ENCODE data around the gene GNG4.
"Not testable (repeated sequence)": the region's sequence is repeated elsewhere in the genome, so short reads cannot be mapped to it uniquely, and the experiment has no call there.

GNG4 gene

DNA sequence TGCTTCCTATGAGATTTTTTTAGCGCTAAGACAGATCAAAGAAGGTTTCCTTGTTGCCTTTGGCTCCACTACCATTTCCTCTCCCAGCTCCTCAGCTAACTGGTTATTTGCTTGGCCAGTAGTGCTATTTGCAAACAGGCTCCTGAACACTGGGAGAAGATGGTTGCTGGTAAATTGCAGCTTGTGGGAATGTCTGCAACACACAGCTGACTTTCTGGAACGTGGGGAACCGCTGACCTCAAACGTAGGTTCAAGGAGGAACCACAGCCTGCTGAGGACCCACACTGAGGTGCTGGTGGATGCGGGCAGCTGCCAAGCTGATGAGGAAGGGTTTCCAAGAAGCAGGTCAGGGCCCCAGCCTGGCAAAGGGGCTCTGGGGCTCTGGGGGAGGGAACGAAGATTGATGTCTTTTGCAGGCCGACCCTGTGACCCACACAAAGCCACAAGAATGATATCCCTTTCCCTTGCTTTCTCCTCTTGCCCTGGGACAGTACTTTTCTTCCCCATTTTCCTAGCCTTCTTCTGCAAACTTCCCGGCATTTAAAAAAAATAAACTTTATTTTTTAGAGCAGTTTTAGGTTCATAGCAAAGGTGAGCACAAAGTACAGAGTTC lies 24.8 kb downstream of the GNG4 start:
- no peak for DNase-seq

DNA sequence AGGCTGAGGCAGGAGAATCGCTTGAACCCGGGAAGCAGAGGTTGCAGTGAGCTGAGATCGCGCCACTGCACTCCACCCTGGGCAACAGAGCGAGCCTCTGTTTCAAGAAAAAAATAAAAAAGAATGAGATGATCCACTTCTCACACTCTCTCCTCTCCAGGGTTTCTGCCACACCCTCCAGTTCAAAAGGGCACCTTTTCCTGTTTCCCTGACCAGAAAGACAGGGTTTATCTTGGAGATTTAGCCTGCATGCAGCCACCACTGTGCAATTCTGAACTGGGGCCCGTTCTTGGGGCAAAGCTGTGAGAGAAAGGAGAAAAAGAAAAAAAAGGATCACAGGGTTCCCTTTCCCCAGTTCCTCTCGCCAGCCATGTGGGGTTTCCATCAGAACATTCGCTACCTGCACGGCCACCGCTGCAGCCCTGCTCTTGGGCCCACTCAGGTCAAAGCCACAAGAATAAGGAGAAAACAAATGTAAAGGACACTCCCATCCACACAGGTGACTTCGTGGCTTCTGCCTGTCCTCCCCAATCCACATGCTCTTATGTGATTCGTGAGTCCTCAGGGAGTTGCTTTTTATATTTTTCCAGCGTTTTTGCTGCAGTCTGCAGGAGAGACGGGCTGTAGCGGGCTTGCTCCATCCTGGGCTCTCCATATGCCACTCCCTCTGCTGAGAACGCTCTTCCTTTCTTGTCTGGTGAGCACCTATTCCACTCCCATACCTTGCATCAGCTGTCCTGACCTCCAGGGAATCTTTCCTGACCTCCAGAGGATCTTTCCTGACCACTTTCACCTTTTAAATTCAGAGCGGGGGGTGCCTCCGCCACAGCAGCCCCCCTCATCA lies 26.4 kb downstream of the GNG4 start:
- no peak for DNase-seq

DNA sequence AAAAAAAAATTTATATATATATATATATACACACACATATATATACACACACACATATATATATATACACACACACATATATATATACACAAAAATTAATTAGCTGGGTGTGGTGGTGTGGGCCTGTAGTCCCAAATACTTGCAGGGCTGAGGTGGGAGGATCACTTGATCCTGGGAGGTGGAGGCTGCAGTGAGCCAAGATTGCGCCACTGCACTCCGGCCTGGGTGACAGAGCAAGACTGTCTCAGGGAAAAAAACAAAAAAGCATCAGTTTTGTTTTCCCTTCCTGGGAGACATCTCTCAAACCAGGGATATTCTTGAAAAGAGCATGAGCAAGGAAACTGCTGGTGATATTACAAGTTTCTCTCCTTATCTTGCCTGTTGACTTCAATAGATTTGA lies 30.4 kb downstream of the GNG4 start:
- not testable (repeated sequence) for DNase-seq

DNA sequence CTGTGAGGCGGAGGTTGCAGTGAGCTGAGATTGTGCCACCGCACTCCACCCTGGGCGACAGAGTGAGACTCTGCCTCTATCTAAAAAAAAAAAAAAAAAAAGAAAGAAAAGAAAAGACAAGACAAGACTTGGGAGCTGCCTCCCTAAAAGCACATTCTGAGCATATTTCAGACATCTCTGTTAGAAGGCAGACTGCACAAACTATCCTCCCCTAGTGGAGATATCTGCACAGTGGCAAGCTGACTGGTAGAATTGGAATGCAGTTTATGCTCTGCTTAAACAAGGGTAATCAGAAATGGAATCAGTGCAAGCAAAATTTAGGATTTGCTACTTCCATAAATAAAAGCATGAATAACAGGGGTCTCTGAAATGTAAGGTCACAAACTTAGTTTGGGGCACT lies 31.8 kb downstream of the GNG4 start:
- no peak for DNase-seq

DNA sequence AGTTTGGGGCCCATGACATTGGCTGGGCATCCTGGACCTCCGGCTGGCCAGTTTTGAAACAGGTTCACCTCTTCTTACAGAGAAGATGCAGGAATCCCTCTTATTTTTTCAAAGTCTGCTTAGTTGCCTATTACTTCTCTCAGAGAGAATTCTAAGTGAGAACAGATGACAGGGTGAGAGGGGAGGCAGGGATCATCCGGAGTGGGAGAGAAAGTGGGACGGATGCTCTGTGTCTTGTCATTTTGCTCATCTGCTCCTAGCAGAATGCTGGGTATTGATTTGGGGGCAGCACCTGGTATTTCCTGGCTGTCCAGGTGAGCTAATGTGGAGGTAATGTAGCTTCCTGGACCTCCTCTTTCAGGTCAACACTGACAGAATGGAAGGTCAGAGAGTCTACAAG lies 32.4 kb downstream of the GNG4 start:
- DNase-seq = no peak

DNA sequence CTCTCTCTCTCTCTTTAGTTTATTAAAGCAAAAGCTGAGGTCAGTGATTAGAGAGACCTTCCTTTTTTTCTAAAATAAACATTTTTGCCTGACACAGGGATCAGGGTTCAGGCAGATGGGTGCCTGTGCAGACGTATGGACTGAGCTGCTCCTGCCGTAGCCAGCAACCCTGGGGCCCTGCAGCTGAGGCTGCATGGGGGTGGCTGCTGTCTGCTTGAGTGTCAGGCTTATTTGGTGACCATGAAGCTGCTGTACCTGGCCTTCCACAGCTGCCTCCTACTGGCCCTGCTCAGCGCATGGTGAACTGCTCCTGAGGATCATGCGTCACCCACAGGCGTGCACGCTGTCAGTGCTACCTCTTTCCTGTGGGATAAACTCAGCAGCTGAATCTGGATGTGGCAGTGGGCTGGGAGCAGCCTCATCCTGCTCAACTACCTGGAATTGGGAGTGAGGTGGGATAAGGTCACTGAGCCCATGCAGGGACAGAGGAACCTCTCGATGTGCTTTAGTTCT lies 35.1 kb downstream of the GNG4 start:
- DNase-seq = no peak

DNA sequence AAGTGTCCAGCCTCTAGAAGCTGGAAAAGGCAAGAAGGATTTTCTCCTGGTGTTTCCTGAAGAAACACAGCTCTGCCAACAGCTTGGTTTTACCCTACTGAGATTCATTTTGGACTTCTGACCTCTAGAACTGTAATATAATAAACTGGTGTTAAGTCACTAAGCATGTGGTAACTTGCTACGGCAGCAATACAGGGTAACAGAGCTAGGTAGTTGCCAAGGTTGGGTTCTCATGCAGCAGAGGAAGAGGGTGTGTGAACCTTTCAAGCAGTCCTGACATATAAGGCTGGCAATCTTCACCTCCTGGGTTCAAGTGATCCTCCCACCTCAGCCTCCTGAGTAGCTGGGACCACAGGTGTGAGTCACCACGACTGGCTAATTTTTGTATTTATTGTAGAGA lies 36.0 kb downstream of the GNG4 start:
- DNase-seq = no peak

DNA sequence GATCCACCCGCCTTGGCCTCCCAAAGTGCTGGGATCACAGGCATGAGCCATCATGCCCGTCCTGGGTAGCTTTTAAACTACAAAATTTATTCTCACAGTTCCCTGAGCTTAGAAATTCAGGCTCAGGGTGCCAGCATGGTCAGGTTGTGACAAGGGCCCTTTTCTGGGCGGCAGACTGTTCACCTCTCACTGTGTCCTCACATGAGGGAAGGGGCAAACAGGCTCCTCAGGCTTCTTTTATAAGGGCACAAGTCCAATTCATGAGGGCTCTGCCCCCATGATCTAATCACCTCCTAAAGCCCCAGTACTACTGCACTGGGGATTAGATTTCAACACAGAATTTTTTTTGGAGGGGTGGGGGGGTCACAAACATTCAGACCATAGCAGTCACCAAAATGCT lies 36.8 kb downstream of the GNG4 start:
- DNase-seq = no peak

DNA sequence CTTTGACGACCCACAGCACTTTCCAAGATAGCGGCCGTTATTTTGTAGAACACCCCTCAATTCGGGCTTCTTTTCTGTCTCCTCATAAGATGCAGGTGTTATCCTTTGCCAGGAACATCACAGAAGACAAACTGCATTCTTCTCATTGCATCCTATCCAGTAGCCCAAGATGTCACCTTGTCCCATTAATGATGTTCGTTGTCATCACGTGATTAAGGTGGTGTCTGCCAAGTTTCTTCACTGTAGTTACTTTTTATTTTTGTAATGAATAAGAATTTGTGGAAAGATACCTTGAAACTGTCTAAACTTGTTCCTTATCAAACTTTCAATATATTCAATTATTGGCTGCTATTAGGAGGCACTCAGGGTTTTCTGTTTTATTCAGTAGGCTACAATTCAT lies 39.4 kb downstream of the GNG4 start:
- no peak for DNase-seq

DNA sequence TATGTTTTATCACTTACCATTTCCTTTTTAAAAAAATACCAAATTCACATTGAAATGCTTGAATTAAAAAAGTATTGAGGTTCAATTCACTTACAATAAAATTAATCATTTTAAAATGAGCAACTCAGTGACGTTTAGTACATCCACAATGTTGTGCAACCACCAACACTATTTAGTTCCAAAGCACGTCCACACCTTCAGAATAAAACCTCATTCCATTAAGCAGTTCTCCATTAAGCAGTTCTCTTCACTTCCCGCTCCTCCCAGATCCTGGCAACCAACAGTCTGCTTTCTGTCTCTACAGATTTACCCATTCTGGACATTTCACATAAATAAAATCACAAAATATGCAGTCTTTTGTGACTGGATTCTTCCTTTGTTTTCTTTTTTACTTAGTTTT lies 41.3 kb downstream of the GNG4 start:
- DNase-seq = no peak

DNA sequence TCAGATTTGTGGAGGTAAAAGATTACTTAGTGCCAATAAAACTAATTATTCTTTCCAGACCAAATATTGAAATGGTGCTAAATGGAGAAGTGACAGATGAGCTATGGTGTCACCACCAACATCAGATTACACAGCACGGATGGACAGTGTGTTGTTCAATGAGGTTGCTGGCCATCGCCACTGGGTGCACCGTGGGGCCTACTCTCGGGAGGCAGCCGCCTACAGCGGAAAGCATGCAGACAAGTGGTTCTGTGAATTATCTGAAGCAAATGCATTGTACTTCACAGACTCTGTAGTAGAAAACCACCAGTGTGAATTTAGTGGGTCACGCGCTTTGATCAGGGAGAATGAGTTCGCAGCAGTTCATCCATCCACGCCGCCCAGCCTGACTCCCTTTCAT lies 42.3 kb downstream of the GNG4 start:
- no peak for DNase-seq

DNA sequence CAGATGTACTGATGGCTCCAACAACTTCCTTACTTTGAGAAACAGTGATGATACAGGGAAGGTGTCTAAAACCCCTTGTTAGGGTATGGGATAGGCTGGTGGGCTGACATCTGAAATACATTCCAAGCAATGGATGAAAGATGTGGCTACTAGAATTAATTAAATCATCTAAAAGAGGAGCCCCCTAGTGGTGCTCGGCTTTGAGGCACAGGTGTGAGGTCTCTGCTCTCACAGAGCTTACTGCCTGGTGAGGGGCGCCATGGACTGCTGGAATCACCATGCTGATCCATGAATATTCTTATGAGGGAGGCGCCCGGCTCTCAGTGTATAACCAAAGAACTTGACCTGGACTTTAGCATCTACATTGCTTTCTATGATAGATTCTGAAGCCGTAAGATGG lies 48.5 kb downstream of the GNG4 start:
- peak; percentile 46 for DNase-seq

DNA sequence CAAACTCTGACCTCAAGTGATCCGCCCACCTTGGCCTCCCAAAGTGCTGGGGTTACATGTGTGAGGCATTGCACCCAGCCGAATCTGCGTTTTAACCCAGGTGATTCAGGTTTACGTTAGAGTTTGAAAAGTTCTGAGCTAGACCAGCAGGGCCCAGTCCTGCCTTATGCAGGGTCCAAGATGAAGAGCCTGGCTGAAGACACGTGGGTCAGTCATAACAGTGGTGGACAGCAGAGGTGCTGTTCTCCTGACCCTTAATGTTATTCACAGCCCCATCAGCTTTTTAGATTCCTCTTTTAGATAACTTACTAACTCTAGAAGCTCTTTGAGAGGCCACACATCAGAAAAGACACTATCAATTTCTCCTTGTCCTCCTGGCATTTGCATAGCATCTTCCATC lies 50.0 kb downstream of the GNG4 start:
- DNase-seq = no peak

DNA sequence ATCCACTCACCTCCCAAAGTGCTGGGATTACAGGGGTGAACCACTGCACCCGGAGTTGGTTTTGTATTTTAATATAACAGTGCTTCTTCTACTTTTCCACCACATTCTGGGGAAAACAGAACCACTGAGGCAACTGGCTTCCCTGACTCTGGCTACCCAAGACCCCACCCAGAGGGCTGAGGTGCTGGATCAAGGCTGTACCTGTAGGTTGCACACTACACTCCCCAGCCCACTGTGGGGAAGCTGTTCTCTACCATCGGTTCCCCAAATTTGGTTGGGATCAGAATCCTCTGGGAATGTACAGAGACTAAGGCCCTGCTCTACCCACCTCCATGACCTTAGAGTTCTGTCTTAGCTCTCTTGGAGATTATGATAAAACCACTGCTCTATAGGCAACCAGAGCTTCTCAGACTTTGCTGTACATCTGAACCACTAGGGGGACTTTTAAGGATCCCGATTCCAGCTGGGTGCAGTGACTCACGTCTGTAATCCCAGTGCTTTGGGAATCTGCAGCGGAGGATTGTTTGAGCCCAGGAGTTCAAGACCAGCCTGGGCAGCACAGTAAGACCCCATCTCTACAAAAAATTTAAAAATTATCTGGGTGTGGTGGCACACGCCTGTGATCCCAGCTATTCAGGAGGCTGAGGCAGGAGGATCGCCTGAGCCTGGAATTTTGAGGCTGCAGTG lies 51.6 kb downstream of the GNG4 start:
- no peak for DNase-seq

DNA sequence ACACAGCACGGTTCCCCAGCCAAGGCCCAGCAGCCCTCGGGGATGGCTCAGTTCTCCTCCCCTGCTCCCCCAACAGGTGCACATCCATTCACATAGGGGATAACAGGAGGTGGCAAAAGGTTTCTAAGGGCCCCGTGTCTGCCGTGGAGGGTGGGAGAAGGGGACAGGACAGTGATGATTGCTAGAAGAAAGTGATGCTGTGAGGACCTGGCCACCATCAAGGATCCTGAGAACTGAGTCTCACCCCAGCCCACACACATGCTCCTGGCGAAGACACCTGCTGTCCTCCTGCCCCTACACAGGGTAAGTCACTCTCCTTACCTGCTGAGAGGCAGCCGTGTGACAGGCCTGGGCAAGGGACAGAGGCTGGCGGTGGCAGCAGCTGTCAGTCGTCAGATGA lies 54.5 kb downstream of the GNG4 start:
- no peak for DNase-seq

DNA sequence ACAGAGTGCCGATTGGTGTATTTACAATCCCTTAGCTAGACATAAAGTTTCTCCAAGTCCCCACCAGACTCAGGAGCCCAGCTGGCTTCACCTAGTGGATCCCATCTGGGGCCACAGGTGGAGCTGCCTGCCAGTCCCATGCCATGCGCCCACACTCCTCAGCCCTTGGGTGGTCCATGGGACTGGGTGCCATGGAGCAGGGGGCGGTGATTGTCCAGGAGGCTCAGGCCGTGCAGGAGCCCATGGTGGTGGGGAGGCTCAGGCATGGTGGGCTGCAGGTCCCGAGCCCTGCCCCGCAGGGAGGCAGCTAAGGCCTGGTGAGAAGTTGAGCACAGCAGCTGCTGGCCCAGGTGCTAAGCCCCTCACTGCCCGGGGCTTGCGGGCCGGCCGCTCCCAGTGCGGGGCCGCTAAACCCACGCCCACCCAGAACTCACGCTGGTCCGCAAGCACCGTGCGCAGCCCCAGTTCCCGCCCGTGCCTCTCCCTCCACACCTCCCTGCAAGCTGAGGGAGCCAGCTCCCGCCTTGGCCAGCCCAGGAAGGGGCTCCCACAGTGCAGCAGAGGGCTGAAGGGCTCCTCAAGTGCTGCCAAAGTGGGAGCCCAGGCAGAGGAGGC lies 55.2 kb downstream of the GNG4 start:
- not testable (repeated sequence) for DNase-seq

DNA sequence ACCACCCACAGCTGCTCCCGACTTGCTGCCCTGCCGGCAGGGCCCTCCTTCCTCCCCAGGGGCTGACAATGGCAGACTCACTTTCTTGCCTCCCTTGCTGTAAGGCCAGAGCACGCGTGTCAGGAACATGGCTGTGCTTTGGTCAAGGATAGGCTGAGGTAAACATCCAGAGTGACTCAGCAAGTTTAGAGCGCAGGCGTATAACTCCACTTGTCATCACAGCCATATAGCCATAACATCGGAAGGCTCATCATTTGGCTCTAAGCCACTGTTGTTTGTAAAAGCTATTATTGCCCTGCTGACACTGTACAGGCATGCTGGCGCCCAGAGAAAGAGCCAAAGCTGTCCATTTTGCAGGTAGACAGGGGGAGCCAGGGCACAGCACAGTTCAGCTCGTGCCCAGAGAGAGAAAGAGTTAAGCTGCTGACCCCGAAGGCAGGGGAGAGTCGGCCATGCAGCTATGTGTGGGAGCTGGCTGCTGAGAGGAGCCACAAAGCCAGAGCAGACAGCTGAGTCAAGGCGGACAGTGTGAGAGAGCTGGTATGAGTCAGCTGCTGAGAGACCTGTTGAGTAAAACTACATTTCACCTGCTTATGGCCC lies 60.6 kb downstream of the GNG4 start:
- no peak for DNase-seq

DNA sequence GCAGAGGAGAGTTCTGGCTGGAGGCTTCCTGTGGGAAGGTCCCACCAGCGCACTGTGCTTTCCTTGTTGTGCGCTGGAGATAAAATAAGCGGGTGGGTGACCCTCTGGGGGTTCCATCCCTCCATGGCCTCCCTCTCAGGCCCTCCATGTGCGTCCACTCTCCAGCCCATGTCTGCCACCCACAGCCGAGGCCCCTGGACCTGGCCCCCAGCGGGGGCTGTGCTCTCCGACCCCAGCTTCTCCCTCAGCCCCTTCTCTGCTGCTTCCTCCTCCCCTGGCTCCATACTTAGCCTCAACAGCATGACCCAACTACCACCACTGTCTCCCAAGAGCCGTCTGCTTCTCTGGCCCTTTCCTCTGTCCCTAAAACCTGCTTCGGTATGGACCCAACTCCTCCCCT lies 61.4 kb downstream of the GNG4 start:
- no peak for DNase-seq

DNA sequence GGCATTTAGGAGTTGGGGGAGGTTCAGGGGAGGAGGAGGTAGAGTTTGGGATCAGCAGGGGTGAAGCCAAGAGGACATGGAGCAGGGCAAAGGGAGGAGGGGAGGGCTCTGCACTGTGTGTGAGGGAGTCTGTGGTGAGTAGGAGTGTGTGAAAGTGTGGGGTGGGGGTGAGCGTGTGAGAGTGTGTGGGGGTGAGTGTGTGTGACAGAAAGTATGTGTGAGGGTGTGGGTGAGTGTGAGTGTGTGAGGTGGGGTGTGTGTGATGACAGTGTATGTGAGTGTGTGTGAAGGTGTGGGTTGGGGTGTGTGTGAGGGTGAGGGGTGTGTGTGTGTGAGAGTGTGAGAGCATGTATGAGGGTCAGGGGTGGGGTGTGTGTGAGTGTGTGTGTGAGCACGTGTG lies 62.6 kb downstream of the GNG4 start:
- DNase-seq = no peak

DNA sequence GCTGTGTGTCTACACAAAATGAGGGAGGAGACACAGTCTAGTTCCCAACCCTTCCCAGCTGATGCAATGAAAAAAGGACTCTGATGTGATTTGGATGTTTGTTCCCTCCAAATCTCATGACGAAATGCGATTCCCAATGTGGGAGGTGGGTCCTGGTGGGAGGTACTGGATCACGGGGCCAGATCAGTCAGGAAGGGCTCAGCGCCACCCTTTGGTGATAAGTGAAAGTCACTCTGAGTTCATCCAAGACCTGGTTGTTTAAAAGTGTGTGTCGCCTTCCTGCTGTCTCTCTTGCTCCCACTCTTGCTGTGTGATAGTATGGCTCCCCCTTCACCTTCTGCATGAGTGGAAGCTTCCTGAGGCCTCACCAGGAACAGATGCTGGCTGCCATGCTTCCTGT lies 63.2 kb downstream of the GNG4 start:
- DNase-seq = no peak

DNA sequence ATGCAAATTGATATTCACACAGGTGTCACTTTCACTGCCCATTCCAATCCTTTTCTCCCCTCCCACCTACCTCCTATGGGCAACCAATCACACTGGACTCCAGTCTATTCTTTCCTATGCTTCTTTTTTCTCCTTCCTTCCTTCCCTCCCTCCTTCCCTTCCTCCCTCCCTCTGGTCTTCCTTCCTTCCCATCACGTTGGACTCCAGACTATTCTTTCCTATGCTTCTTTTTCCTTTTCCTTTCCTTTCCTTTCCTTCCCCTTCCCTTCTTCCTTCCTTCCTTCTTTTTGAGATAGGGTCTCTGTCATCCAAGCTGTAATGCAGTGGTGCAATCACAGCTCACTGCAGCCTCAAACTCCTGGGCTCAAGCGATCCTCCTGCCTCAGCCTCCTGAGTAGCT lies 64.6 kb downstream of the GNG4 start:
- DNase-seq = no peak

DNA sequence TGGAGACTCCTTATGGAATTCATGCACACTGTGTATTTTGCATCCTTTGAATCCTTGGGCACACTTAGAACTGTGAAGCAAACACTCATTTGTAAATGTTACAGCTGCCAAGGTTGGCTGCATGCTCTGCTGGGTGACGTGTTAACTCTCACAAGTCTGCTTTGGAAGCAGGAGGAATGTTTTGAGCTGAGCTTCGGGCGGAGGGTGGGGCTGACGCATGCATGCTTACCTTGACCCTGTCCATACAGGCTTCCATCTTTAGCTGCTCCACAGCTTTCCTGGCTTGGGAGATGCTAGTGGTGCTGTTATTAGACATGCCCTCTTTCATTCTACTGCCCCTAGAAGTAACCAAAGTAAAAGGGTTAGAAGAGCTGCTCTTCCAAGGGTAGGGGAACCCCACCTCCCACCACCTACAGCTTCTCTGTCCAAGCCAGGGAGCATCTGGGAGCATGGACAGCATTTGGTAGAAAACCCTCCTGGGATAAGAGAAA lies 66.0 kb downstream of the GNG4 start:
- DNase-seq = no peak

DNA sequence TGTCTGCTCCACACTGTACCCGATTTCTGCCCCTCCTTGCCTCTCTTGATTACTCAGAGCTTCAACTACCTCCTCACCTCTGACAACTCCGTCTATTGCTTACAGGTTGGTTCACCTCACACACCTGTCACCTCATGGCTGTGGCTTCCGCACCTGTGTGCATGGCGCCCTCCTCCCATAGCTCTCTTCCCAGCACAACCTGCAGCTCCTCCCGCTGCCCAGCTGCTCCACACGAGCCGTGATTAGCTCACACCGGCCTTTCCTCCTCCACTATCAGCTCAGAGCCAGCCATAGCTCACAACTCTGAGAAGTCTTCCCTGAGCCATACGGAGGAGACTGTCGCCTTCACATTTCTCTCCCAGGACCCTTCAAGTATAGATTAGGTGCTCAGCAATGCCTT lies 67.5 kb downstream of the GNG4 start:
- no peak for DNase-seq
